Choroid plexus epithelial cell (primary cell): ENCODE results near the gene BEST1.
A peak's percentile ranks its signal among the peaks of the same experiment; 100 is the strongest.

Source experiments
- DNase-seq: peaks from one replicate; pipeline ENCODE4 v3.0.0-alpha.2; 2010; ENCODE audit warnings: low read depth
- H3K4me3 ChIP-seq: 2 replicates; pipeline ENCODE4 v1.5.1; 2011; ENCODE audit warnings: low read depth, mild to moderate bottlenecking, control low read depth, low read length, moderate library complexity
- CTCF ChIP-seq: conservative IDR thresholded peaks from 2 replicates; pipeline ENCODE4 v1.5.1; 2011; ENCODE audit warnings: low read depth, mild to moderate bottlenecking, control low read depth, inconsistent platforms, low read length, moderate library complexity

BEST1 gene

DNA sequence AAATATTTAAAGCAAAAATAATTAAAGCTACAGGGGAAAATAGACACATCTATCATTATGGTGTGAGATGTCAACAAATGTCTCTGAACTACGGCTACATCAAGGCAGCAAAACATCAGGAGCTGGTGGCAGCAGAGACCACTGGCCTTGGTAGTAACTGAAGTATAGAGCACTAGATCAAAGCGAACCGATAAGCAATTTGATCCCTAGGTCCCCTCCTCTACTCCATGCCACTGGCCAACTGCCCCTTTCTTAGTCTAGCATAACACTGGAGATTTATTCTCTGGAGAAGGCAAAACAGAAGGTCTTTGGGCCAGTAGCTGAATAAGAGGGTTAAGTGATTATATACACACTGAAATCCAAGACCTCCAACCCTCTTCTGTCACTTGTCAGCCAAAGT is 19.2 kb upstream of the BEST1 start:
- TF ChIP-seq CTCF, result no peak
- DNase-seq, result no peak
- no peak overlapping the region for H3K4me3 ChIP-seq

- DNase-seq, result no peak
- H3K4me3 ChIP-seq, result no peak overlapping the region
- TF ChIP-seq CTCF, result no peak
Observed at GRCh38 chr11:61935861-61936260, 14.3 kb upstream of the BEST1 start.

DNA sequence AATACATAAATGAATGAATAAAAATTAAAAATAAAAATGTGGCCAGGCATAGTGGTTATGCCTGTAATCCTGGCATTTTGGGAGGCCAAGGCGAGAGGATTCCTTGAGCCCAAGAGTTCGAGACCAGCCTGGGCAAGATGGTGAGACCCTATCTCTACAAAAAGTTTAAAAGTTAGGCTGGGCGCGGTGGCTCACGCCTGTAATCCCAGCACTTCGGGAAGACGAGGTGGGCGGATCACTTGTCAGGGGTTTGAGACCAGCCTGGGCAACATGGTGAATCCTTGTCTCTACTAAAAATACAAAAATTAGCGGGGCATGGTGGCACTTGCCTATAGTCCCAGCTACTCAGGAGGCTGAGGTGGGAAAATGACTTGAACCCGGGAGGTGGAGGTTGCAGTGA is 9.7 kb upstream of the BEST1 start:
- no peak for DNase-seq
- H3K4me3 ChIP-seq, result no peak overlapping the region
- no peak for TF ChIP-seq CTCF

GRCh38 chr11:61945191-61945590 is 5.0 kb upstream of the BEST1 start:
- no peak for DNase-seq
- TF ChIP-seq CTCF, result no peak
- no peak overlapping the region for H3K4me3 ChIP-seq

DNA sequence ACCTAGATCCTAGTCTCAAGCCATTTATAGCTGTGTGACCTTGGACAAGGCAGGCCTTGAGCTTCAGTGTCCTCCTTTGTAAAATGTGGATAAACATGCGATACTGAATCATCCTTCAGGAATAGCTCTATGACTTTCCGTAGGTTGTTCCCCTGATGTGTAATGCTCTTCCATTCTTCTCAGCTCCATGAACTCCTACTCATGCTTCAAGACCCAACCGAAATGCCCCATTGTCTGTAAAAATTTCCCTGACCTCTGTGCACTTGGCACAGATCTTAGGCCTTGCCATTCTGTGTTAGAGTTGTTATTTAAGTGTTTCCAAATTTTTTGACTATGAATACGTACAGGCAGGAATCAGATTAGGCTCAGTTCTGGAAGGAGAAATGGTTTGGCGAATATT is 3.3 kb upstream of the BEST1 start:
- DNase-seq, result no peak
- TF ChIP-seq CTCF, result no peak
- H3K4me3 ChIP-seq, result no peak overlapping the region

GRCh38 chr11:61947486-61948210 is 2.5 kb upstream of the BEST1 start:
- peak; percentile 96 for DNase-seq
- no peak overlapping the region for H3K4me3 ChIP-seq
- peak; percentile 99 for TF ChIP-seq CTCF

GRCh38 chr11:61948505-61948904 is 1.6 kb upstream of the BEST1 start:
- no peak overlapping the region for H3K4me3 ChIP-seq
- TF ChIP-seq CTCF, result no peak
- DNase-seq, result no peak
